GM12801 (cell line): ENCODE results near the gene TFAP2A.

Experiments used
- CTCF ChIP-seq: IDR thresholded peaks from one replicate; pipeline ENCODE4 v1.5.1; 2011; ENCODE audit warnings: control low read depth; ENCODE audit not compliant: insufficient read length; ENCODE audit errors: extremely low read depth

TFAP2A gene

GRCh38 chr6:10434235-10434634 is 19.4 kb upstream of the TFAP2A start:
- TF ChIP-seq CTCF: no peak

GRCh38 chr6:10433322-10433721 is 18.4 kb upstream of the TFAP2A start:
- TF ChIP-seq CTCF: no peak

- TF ChIP-seq CTCF: no peak
These were observed 16.7 kb upstream of the TFAP2A start for GRCh38 chr6:10431423-10432164.

- no peak for TF ChIP-seq CTCF
These were observed 15.0 kb upstream of the TFAP2A start for GRCh38 chr6:10429638-10430427.

GRCh38 chr6:10426781-10427279 is 12.0 kb upstream of the TFAP2A start:
- no peak for TF ChIP-seq CTCF

- no peak for TF ChIP-seq CTCF
These were observed 11.3 kb upstream of the TFAP2A start for GRCh38 chr6:10425975-10426780.
